Karpas-422 (cell line): Measurements from ENCODE around the gene SUSD4. TPM values are rescaled to one million over a fixed set of nuclear protein-coding genes. Genes with fewer than 3 reads are reported as not detected.

Source experiments
- DNase-seq: peaks from one replicate; pipeline ENCODE4 v3.0.0-alpha.2; 2015
- H2AFZ ChIP-seq: fragments of 200-600 bp; sonication (generic); 2 replicates; pipeline ENCODE4 v1.6.1; 2014; ENCODE audit warnings: antibody characterized with exemption, low read length, mixed read lengths
- H3K27ac ChIP-seq: fragments of 200-600 bp; sonication (generic); 2 replicates; pipeline ENCODE4 v1.5.1; 2014; ENCODE audit warnings: mild to moderate bottlenecking, low read length, moderate library complexity
- H3K27me3 ChIP-seq: fragments of 200-600 bp; sonication (generic); 2 replicates; pipeline ENCODE4 v1.6.1; 2014; ENCODE audit warnings: low read length, mixed read lengths
- H3K36me3 ChIP-seq: fragments of 200-600 bp; sonication (generic); 2 replicates; pipeline ENCODE4 v1.6.1; 2014; ENCODE audit warnings: low read length, mixed read lengths; ENCODE audit not compliant: insufficient read depth
- H3K4me1 ChIP-seq: fragments of 200-600 bp; sonication (generic); 2 replicates; pipeline ENCODE4 v1.6.1; 2014; ENCODE audit warnings: mild to moderate bottlenecking, low read length, mixed read lengths
- H3K4me2 ChIP-seq: fragments of 200-600 bp; sonication (generic); 2 replicates; pipeline ENCODE4 v1.6.1; 2014; ENCODE audit warnings: low read length, low read depth, mild to moderate bottlenecking; ENCODE audit not compliant: poor library complexity, severe bottlenecking
- H3K4me3 ChIP-seq: fragments of 200-600 bp; sonication (generic); 2 replicates; pipeline ENCODE4 v1.5.1; 2014; ENCODE audit warnings: mild to moderate bottlenecking, antibody characterized with exemption, low read length, mixed read lengths
- H3K79me2 ChIP-seq: fragments of 200-600 bp; sonication (generic); 2 replicates; pipeline ENCODE4 v1.6.1; 2014; ENCODE audit warnings: mild to moderate bottlenecking, low read length, mixed read lengths
- H3K9ac ChIP-seq: fragments of 200-600 bp; sonication (generic); 2 replicates; pipeline ENCODE4 v1.6.0; 2014; ENCODE audit warnings: low read length
- H3K9me2 ChIP-seq: fragments of 200-600 bp; sonication (generic), shearing (Covaris generic); replicated peaks from 2 replicates; pipeline ENCODE4 v1.6.0; 2014; ENCODE audit warnings: mild to moderate bottlenecking, low read length, moderate library complexity; ENCODE audit not compliant: insufficient read depth
- H3K9me3 ChIP-seq: fragments of 300-700, 200-600 bp; sonication (generic); 2 replicates; pipeline ENCODE4 v1.6.1; 2014; ENCODE audit warnings: low read length, mixed read lengths
- H4K20me1 ChIP-seq: fragments of 200-600 bp; sonication (generic); 2 replicates; pipeline ENCODE4 v1.6.1; 2014; ENCODE audit warnings: mild to moderate bottlenecking, antibody characterized with exemption, low read length, low read depth; ENCODE audit not compliant: insufficient read depth
- total RNA-seq: library from RNA; depleted of rRNA; stranded (reverse); fragments of >200 nt; shearing (Covaris generic); gene quantifications from 2 replicates; pipeline ENCODE4 v1.2.3, GENCODE V29; 2014; ENCODE audit warnings: low replicate concordance

The SUSD4 gene
- total RNA-seq, 1 experiment from 2014 or later, result 0.34 TPM

DNA sequence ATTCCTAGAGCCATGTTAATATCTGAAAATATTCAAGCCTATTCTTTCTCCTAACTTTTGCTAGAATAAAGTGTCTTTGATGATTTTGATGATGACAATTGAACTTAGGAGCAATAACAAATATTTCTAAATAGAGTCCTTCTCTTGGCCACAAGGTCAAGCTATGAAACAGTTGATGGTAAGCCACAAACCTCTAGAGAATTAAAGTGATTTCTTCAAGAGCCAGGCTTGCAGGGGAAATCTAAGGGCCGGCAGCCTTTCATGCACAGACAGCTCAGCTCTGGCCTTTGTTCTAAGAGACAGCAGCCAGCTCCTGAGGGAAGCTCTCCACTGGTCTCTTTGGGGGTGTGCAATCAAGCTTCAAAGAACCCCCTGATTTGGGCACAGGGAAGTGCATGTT lies 59.0 kb downstream of the SUSD4 start:
- Histone ChIP-seq H3K79me2 (no peaks in the 10 kb centered on the region), H3K9me3 (no peaks in the 10 kb centered on the region), H4K20me1 (no peaks in the 10 kb centered on the region), H3K4me1 (peaks cover 4% of the 10 kb centered on the region; the same call in 1 of the 2 replicates), H3K27me3 (no peaks in the 10 kb centered on the region; the same call in 1 of the 2 replicates), H3K9ac (no peak overlapping the region), H3K4me3 (no peak overlapping the region), H2AFZ (no peak overlapping the region), H3K9me2 (no peaks in the 10 kb centered on the region), H3K4me2 (no peak overlapping the region), H3K27ac (no peak overlapping the region), H3K36me3 (no peaks in the 10 kb centered on the region)
- DNase-seq, result no peak

DNA sequence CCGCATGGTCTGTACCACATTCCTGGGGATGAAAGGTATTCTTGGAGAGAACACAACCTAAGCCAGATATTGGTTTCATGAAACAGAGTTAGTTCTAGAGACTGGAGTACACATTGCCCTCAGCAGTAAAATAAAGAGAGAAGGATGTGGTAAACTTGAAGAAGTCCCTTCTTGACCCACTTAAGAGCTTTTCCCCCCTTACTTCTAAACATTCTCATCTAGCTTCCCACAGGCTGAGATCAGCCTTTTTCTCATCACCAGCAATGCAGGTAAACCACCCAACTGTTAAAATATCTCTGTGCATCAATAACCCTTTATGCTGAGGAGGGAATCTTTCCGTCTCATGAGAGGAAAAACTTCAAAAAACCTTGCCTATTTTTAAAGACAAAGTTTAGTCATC lies 62.6 kb downstream of the SUSD4 start:
- Histone ChIP-seq H3K4me3 (no peak overlapping the region), H3K9me3 (no peaks in the 10 kb centered on the region), H3K36me3 (no peaks in the 10 kb centered on the region), H3K79me2 (no peaks in the 10 kb centered on the region), H4K20me1 (no peaks in the 10 kb centered on the region), H3K27me3 (peaks cover 3% of the 10 kb centered on the region; the same call in 1 of the 2 replicates), H3K9ac (no peak overlapping the region), H3K4me1 (peaks cover 4% of the 10 kb centered on the region; the same call in 1 of the 2 replicates), H3K4me2 (no peak overlapping the region), H3K27ac (no peak overlapping the region), H2AFZ (no peak overlapping the region), H3K9me2 (no peaks in the 10 kb centered on the region)
- DNase-seq, result no peak

DNA sequence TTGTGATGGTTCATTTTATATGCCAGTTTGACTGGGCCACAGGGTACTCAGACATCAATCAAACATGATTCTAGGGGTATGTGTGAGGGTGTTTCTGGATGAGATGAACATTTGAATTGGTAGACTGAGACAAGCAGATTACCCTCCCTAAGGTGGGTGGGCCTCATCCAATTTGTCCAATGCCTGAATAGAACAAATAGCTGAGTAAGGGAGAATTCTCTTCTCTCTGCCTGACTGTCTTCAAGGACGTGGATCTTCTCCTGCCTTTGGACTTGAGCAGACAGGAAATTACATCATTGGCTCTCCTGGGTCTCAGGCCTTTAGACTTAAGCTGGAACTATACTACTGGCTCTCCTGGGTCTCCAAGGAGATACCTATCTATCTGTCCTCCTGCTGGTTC lies 64.4 kb downstream of the SUSD4 start:
- H3K79me2 ChIP-seq, result no peaks in the 10 kb centered on the region
- no peak overlapping the region for H2AFZ ChIP-seq
- H3K36me3 ChIP-seq, result no peaks in the 10 kb centered on the region
- H3K9me3 ChIP-seq, result no peaks in the 10 kb centered on the region
- H3K27ac ChIP-seq, result no peak overlapping the region
- H3K9me2 ChIP-seq, result no peaks in the 10 kb centered on the region
- H4K20me1 ChIP-seq, result no peaks in the 10 kb centered on the region
- no peak for DNase-seq
- no peak overlapping the region for H3K4me2 ChIP-seq
- peaks cover 3% of the 10 kb centered on the region; the same call in 1 of the 2 replicates for H3K27me3 ChIP-seq
- no peak overlapping the region for H3K4me3 ChIP-seq
- H3K9ac ChIP-seq, result no peak overlapping the region
- no peaks in the 10 kb centered on the region for H3K4me1 ChIP-seq

DNA sequence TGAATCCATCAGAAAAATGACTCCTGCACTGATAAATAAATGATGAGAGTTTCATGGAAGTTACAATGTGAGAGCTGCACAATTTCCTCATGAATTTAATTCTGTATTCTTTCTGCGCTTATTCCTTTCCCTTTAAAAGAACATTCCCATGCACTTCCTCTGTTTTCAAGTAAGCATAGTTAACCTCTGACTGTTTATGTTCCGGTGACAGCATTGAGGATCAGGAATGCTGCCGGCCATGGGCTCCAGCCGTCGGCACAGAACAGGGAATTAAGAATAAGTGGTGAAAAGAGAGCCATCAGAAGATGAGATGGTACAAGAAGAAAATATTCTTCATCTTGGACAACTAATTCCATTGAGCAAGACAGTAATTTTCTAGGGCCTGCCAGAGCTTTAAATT lies 65.3 kb downstream of the SUSD4 start:
- H4K20me1 ChIP-seq, result no peaks in the 10 kb centered on the region
- H3K36me3 ChIP-seq, result no peaks in the 10 kb centered on the region
- no peaks in the 10 kb centered on the region for H3K9me3 ChIP-seq
- H3K27ac ChIP-seq, result no peak overlapping the region
- no peaks in the 10 kb centered on the region for H3K79me2 ChIP-seq
- DNase-seq, result no peak
- no peak overlapping the region for H3K4me3 ChIP-seq
- no peak overlapping the region for H3K4me2 ChIP-seq
- no peaks in the 10 kb centered on the region for H3K9me2 ChIP-seq
- no peak overlapping the region for H3K9ac ChIP-seq
- peaks cover 3% of the 10 kb centered on the region; the same call in 1 of the 2 replicates for H3K27me3 ChIP-seq
- H3K4me1 ChIP-seq, result no peaks in the 10 kb centered on the region
- no peak overlapping the region for H2AFZ ChIP-seq

DNA sequence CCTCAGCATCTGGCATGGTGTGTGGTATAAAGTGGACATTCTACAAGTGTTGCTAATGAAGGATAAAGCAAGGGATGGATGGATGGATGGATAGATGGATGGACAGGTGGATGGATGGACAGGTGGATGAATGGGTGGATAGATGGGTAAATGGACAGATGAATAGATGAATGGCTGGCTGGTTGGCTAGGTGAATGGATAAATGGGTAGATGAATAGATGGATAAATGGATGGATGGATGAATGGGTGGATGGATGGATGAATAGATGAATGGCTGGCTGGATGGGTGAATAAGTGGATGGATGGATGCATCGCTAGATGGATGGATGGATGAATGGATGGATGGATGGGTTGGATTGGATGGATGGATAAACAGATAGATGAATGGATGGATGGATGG lies 66.2 kb downstream of the SUSD4 start:
- no peak overlapping the region for H3K4me3 ChIP-seq
- DNase-seq, result no peak
- no peaks in the 10 kb centered on the region for H3K4me1 ChIP-seq
- no peaks in the 10 kb centered on the region for H3K36me3 ChIP-seq
- no peaks in the 10 kb centered on the region for H3K9me3 ChIP-seq
- H4K20me1 ChIP-seq, result no peaks in the 10 kb centered on the region
- no peak overlapping the region for H3K27ac ChIP-seq
- peaks cover 3% of the 10 kb centered on the region; the same call in 1 of the 2 replicates for H3K27me3 ChIP-seq
- H3K9ac ChIP-seq, result no peak overlapping the region
- no peaks in the 10 kb centered on the region for H3K79me2 ChIP-seq
- no peak overlapping the region for H2AFZ ChIP-seq
- no peaks in the 10 kb centered on the region for H3K9me2 ChIP-seq
- H3K4me2 ChIP-seq, result no peak overlapping the region

DNA sequence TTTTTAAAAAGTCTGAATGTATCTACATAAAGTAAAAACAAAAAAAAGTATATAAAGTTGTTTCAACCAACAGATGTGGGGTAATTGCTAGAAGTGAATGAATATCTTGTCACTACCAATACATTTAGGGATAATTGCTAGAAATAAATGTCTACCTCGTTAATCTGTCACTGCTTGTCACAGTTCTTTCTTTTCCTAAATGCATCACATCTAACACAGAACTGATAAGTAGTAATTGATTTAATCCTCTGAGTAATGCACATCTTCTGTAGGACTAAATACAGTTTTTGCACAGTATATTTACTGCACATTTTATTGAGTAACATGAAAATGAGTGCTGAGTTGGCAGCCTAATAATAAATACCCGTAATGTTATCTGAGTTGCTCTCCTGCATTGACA lies 72.2 kb downstream of the SUSD4 start:
- H4K20me1 ChIP-seq, result no peaks in the 10 kb centered on the region
- H3K79me2 ChIP-seq, result no peaks in the 10 kb centered on the region
- H3K4me1 ChIP-seq, result no peaks in the 10 kb centered on the region
- no peaks in the 10 kb centered on the region for H3K36me3 ChIP-seq
- no peak overlapping the region for H2AFZ ChIP-seq
- no peak overlapping the region for H3K9ac ChIP-seq
- no peak overlapping the region for H3K4me2 ChIP-seq
- DNase-seq, result no peak
- no peaks in the 10 kb centered on the region for H3K9me3 ChIP-seq
- H3K9me2 ChIP-seq, result no peaks in the 10 kb centered on the region
- H3K27me3 ChIP-seq, result no peaks in the 10 kb centered on the region
- H3K27ac ChIP-seq, result no peak overlapping the region
- H3K4me3 ChIP-seq, result no peak overlapping the region

DNA sequence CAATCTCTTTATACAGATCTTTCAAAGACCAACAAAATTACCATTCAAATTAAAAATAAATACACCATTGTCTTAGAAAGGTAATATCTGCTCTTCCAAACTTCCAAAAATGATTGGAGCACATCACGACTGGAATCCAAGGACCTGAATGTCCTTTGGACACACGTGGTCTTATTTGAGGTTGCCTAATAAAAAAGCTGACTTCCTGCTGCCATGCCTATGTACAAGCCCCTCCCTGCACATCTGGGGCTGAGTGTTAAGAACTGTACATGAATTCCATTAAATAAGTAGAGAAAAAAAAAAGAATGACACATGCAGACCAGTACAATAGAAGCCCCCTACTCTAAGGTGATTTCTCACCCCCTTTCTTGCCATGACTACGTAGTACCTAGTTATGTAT lies 73.6 kb downstream of the SUSD4 start:
- no peak for DNase-seq
- H3K36me3 ChIP-seq, result no peaks in the 10 kb centered on the region
- H3K4me3 ChIP-seq, result no peak overlapping the region
- no peak overlapping the region for H3K9ac ChIP-seq
- no peaks in the 10 kb centered on the region for H3K9me2 ChIP-seq
- no peaks in the 10 kb centered on the region for H3K79me2 ChIP-seq
- H2AFZ ChIP-seq, result no peak overlapping the region
- H3K27me3 ChIP-seq, result no peaks in the 10 kb centered on the region
- no peak overlapping the region for H3K27ac ChIP-seq
- no peaks in the 10 kb centered on the region for H4K20me1 ChIP-seq
- H3K4me1 ChIP-seq, result no peaks in the 10 kb centered on the region
- H3K9me3 ChIP-seq, result no peaks in the 10 kb centered on the region
- no peak overlapping the region for H3K4me2 ChIP-seq

DNA sequence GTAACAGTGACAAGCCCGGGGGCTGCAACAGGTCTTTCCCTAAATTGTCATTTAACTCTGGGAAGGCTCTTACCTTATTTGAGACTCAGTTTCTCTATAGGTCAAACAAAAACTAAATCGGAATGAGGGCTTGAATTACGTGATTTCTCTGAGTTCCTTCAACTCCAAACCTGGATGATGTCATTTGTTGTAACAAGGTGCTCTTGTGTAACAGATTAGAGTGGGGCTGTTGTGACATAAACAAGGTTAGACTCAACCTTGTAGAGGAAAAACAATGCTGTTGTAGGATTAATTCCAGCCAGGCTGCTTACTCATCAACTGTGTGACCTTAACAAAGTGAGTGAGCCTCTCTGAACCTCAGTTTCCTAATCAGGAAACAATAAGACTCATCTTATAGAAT lies 74.4 kb downstream of the SUSD4 start:
- DNase-seq, result no peak
- Histone ChIP-seq H3K9ac (no peak overlapping the region), H4K20me1 (no peaks in the 10 kb centered on the region), H2AFZ (no peak overlapping the region), H3K4me1 (no peaks in the 10 kb centered on the region), H3K27me3 (no peaks in the 10 kb centered on the region), H3K9me2 (no peaks in the 10 kb centered on the region), H3K27ac (no peak overlapping the region), H3K79me2 (no peaks in the 10 kb centered on the region), H3K36me3 (no peaks in the 10 kb centered on the region), H3K9me3 (no peaks in the 10 kb centered on the region), H3K4me2 (no peak overlapping the region), H3K4me3 (no peak overlapping the region)

DNA sequence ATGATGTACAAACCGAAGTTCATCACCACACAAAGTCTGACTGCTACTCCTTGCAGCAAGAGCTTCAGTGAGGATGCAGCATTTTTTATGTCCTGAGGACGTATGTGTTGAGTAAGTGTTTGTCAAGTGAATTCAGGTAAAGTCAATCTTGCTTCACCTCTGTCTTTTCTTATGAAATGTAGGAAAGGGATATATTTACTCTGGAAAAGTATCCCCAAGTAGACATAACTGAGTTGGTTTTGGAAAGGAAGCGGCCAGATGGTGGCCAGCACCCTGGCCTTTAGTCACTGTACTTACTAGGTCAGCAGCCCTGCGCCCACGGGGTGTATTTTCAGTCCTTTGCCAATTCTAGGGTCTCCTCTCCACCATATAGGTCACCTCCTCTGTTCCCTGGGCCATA lies 75.2 kb downstream of the SUSD4 start:
- DNase-seq, result no peak
- Histone ChIP-seq H3K27me3 (no peaks in the 10 kb centered on the region), H3K36me3 (no peaks in the 10 kb centered on the region), H3K79me2 (no peaks in the 10 kb centered on the region), H3K9me3 (no peaks in the 10 kb centered on the region), H3K9me2 (no peaks in the 10 kb centered on the region), H3K9ac (no peak overlapping the region), H4K20me1 (no peaks in the 10 kb centered on the region), H3K27ac (no peak overlapping the region), H3K4me3 (no peak overlapping the region), H3K4me2 (no peak overlapping the region), H3K4me1 (no peaks in the 10 kb centered on the region), H2AFZ (no peak overlapping the region)
